SK-N-SH treated with all-trans-retinoic acid at 6 μM for 48 hours (cell line): ENCODE results near the gene ENDOG.
"Not testable (repeated sequence)": the region's sequence is repeated elsewhere in the genome, so short reads cannot be mapped to it uniquely, and the experiment has no call there.

Source experiments
- PPARA ChIP-seq: fragments of 250-450 bp; sonication (Bioruptor Pico); IDR thresholded peaks from 2 replicates; pipeline ENCODE4 v1.5.0; 2020; ENCODE audit warnings: mild to moderate bottlenecking, borderline replicate concordance
- RARB ChIP-seq: fragments of 250-450 bp; sonication (Bioruptor Pico); IDR thresholded peaks from 2 replicates; pipeline ENCODE4 v1.8.0; 2021; ENCODE audit warnings: mild to moderate bottlenecking, moderate library complexity
- TCF4 ChIP-seq: fragments of 250-450 bp; sonication (Bioruptor Pico); IDR thresholded peaks from 2 replicates; pipeline ENCODE4 v1.8.0; 2021; ENCODE audit warnings: mild to moderate bottlenecking, moderate library complexity, borderline replicate concordance
- TSHZ2 ChIP-seq: fragments of 250-450 bp; sonication (Bioruptor Pico); IDR thresholded peaks from 2 replicates; pipeline ENCODE4 v1.5.0; 2020; ENCODE audit warnings: mild to moderate bottlenecking, moderate library complexity
- ZFP3 ChIP-seq: fragments of 250-450 bp; sonication (Bioruptor Pico); IDR thresholded peaks from 2 replicates; pipeline ENCODE4 v1.5.0; 2020; ENCODE audit warnings: mild to moderate bottlenecking, moderate library complexity

DNA sequence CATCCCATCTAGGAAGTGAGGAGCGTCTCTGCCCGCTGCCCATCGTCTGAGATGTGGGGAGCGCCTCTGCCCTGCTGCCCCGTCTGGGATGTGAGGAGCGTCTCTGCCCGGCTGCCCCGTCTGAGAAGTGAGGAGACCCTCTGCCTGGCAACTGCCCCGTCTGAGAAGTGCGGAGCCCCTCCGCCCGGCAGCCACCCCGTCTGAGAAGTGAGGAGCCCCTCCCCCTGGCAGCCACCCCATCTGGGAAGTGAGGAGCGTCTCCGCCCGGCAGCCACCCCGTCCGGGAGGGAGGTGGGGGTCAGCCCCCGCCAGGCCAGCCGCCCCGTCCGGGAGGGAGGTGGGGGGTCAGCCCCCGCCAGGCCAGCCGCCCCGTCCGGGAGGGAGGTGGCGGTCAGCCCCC, 38.2 kb upstream of the ENDOG start:
- not testable (repeated sequence) for TF ChIP-seq ZFP3 (CRISPR knock-in tag); PPARA; TCF4 (CRISPR knock-in tag); TSHZ2; RARB (CRISPR knock-in tag)
